IMR-90 (cell line): ENCODE data around the gene RAI1. TPM values are rescaled to one million over a fixed set of nuclear protein-coding genes. Genes with fewer than 3 reads are reported as not detected.

Source experiments
- ATAC-seq: fragments of 200-7000 bp; cut with Tn5 transposase; 2 replicates; pipeline ENCODE4 v1.9.1; 2020; ENCODE audit warnings: low read depth, mild to moderate bottlenecking, moderate library complexity
- BruUV-seq: library from RNA; stranded (reverse); fragments of 400-500 nt; replicated peaks from 2 replicates; lab custom pipeline; 2021; lab: Mats Ljungman, UMichigan
- CTCF ChIA-PET: fragments of 300-600 bp; formaldehyde crosslinking; extraction: SDS; loops from one replicate; lab custom pipeline; 2021; ENCODE audit warnings: antibody characterized with exemption; lab: Yijun Ruan, JAX
- POLR2A ChIA-PET: fragments of 300-600 bp; sonication (Branson Sonifier 250); formaldehyde crosslinking; loops from one replicate; lab custom pipeline; 2022; ENCODE audit warnings: antibody characterized with exemption; ENCODE audit not compliant: unreplicated experiment; lab: Charles Lee
- DNase-seq: peaks from one replicate; pipeline ENCODE4 v3.0.0; 2013
- H2AFZ ChIP-seq: replicated peaks from 2 replicates; pipeline ENCODE3; 2013; ENCODE audit warnings: low read length, mild to moderate bottlenecking; ENCODE audit not compliant: poor library complexity
- H2AK5ac ChIP-seq: 2 replicates; pipeline ENCODE4 v1.6.1; 2013; ENCODE audit warnings: low read depth, low read length, inconsistent platforms
- H2AK9ac ChIP-seq: replicated peaks from 2 replicates; pipeline ENCODE3; 2013; ENCODE audit warnings: mild to moderate bottlenecking, low read depth, low read length, moderate library complexity; ENCODE audit not compliant: poor library complexity
- H2BK120ac ChIP-seq: 2 replicates; pipeline ENCODE4 v1.6.1; 2013; ENCODE audit warnings: low read depth, low read length, inconsistent platforms
- H2BK15ac ChIP-seq: 3 replicates; pipeline ENCODE4 v1.6.1; 2013; ENCODE audit warnings: low read depth, low read length, inconsistent platforms
- H2BK20ac ChIP-seq: 2 replicates; pipeline ENCODE4 v1.6.1; 2013; ENCODE audit warnings: low read depth, mild to moderate bottlenecking, inconsistent platforms, low read length, moderate library complexity
- H2BK5ac ChIP-seq: 2 replicates; pipeline ENCODE4 v1.6.1; 2013; ENCODE audit warnings: mild to moderate bottlenecking, low read depth, low read length, inconsistent platforms; ENCODE audit not compliant: poor library complexity, severe bottlenecking
- H3K14ac ChIP-seq: replicated peaks from 2 replicates; pipeline ENCODE4 v1.6.1; 2013; ENCODE audit warnings: low read depth, low read length, inconsistent platforms
- H3K18ac ChIP-seq: 2 replicates; pipeline ENCODE4 v1.6.1; 2013; ENCODE audit warnings: low read depth, low read length, control low read depth
- H3K23ac ChIP-seq: 2 replicates; pipeline ENCODE4 v1.6.1; 2013; ENCODE audit warnings: low read depth, low read length, inconsistent platforms
- H3K27ac ChIP-seq: 2 replicates; pipeline ENCODE4 v1.5.1; 2013; ENCODE audit warnings: mild to moderate bottlenecking, control low read depth, low read length; ENCODE audit not compliant: insufficient read depth
- H3K27me3 ChIP-seq: 2 replicates; pipeline ENCODE4 v1.6.1; 2013; ENCODE audit warnings: low read length; ENCODE audit not compliant: control insufficient read depth, insufficient read depth
- H3K36me3 ChIP-seq: 2 replicates; pipeline ENCODE4 v1.6.1; 2013; ENCODE audit warnings: low read length, mixed read lengths; ENCODE audit not compliant: control insufficient read depth, insufficient read depth
- H3K4ac ChIP-seq: 2 replicates; pipeline ENCODE4 v1.6.1; 2013; ENCODE audit warnings: low read depth, low read length, inconsistent platforms
- H3K4me1 ChIP-seq: 2 replicates; pipeline ENCODE4 v1.6.1; 2013; ENCODE audit warnings: low read length, mixed read lengths; ENCODE audit not compliant: control insufficient read depth, insufficient read depth
- H3K4me2 ChIP-seq: 2 replicates; pipeline ENCODE4 v1.6.1; 2013; ENCODE audit warnings: low read depth, mild to moderate bottlenecking, control low read depth, low read length, moderate library complexity
- H3K4me3 ChIP-seq: 2 replicates; pipeline ENCODE4 v1.5.1; 2013; ENCODE audit warnings: low read depth, mild to moderate bottlenecking, control low read depth, low read length, moderate library complexity; ENCODE audit not compliant: insufficient read depth
- H3K56ac ChIP-seq: 2 replicates; pipeline ENCODE4 v1.6.1; 2013; ENCODE audit warnings: low read length, inconsistent platforms; ENCODE audit not compliant: insufficient read depth; ENCODE audit errors: extremely low read depth
- H3K79me1 ChIP-seq, 2 experiments: 2 replicates each; pipeline ENCODE4 v1.6.1; 2013; ENCODE audit warnings: low read length in 2 of 2, inconsistent platforms in 1 of 2, low read depth in 1 of 2
- H3K9ac ChIP-seq: 2 replicates; pipeline ENCODE4 v1.6.1; 2013; ENCODE audit warnings: low read depth, low read length, control low read depth
- H3K9me1 ChIP-seq: 2 replicates; pipeline ENCODE4 v1.6.1; 2013; ENCODE audit warnings: low read length, inconsistent platforms; ENCODE audit not compliant: insufficient read depth
- H3K9me3 ChIP-seq: 2 replicates; pipeline ENCODE4 v1.6.1; 2013; ENCODE audit warnings: low read length; ENCODE audit not compliant: control insufficient read depth, insufficient read depth
- H4K20me1 ChIP-seq: 2 replicates; pipeline ENCODE4 v1.6.1; 2013; ENCODE audit warnings: low read length, inconsistent platforms; ENCODE audit not compliant: insufficient read depth
- H4K5ac ChIP-seq: 2 replicates; pipeline ENCODE4 v1.6.1; 2013; ENCODE audit warnings: mild to moderate bottlenecking, low read depth, low read length, control low read depth
- H4K8ac ChIP-seq, 2 experiments: 2 replicates each; pipeline ENCODE4 v1.6.1; 2013; ENCODE audit warnings: low read depth in 2 of 2, low read length in 2 of 2, control low read depth in 1 of 2, inconsistent platforms in 1 of 2
- H4K91ac ChIP-seq: 2 replicates; pipeline ENCODE4 v1.6.1; 2013; ENCODE audit warnings: low read depth, low read length, inconsistent platforms; ENCODE audit not compliant: insufficient read depth
- BHLHE40 ChIP-seq: fragments of 150-350 bp; IDR thresholded peaks from 2 replicates; pipeline ENCODE4 v1.6.1; 2016; ENCODE audit warnings: mild to moderate bottlenecking, low read depth, low read length
- CEBPB ChIP-seq: IDR thresholded peaks from 2 replicates; pipeline ENCODE4 v1.6.1; 2012; ENCODE audit warnings: low read depth, low read length, improper control_type of control experiment
- CHD1 ChIP-seq: IDR thresholded peaks from 2 replicates; pipeline ENCODE4 v1.6.1; 2012; ENCODE audit warnings: low read depth, low read length, improper control_type of control experiment
- FOS ChIP-seq: fragments of 150-350 bp; IDR thresholded peaks from 2 replicates; pipeline ENCODE4 v1.6.1; 2016; ENCODE audit warnings: low read depth, low read length
- MAFK ChIP-seq: IDR thresholded peaks from 2 replicates; pipeline ENCODE4 v1.6.1; 2012; ENCODE audit warnings: low read depth, low read length, improper control_type of control experiment
- MXI1 ChIP-seq: IDR thresholded peaks from 2 replicates; pipeline ENCODE4 v1.6.1; 2012; ENCODE audit warnings: low read depth, mild to moderate bottlenecking, low read length, moderate library complexity, borderline replicate concordance
- NFE2L2 ChIP-seq: fragments of 150-350 bp; IDR thresholded peaks from 2 replicates; pipeline ENCODE4 v1.6.1; 2016; ENCODE audit warnings: low read depth, mild to moderate bottlenecking, low read length
- POLR2A ChIP-seq: IDR thresholded peaks from 2 replicates; pipeline ENCODE4 v1.6.1; 2012; ENCODE audit warnings: mild to moderate bottlenecking, low read depth, low read length
- RCOR1 ChIP-seq: IDR thresholded peaks from 2 replicates; pipeline ENCODE4 v1.6.1; 2012; ENCODE audit warnings: mild to moderate bottlenecking, low read length, improper control_type of control experiment; ENCODE audit not compliant: insufficient replicate concordance
- RFX5 ChIP-seq: IDR thresholded peaks from 2 replicates; pipeline ENCODE4 v1.8.0; 2012; ENCODE audit warnings: low read depth, mild to moderate bottlenecking, low read length, moderate library complexity
- SMC3 ChIP-seq: fragments of 150-350 bp; IDR thresholded peaks from 2 replicates; pipeline ENCODE4 v1.6.1; 2016; ENCODE audit warnings: low read depth, mild to moderate bottlenecking, antibody characterized with exemption, low read length, moderate library complexity
- WGBS, 2 experiments: methylation state at CpG; one replicate each; pipeline versions ENCODE4 v1.1.5 to v1.1.7; 2013; ENCODE audit warnings: missing lambda C conversion rate in 2 of 2; ENCODE audit not compliant: insufficient read length in 1 of 2; ENCODE audit errors: extremely low coverage in 2 of 2; 5-methylcytosine and 5-hydroxymethylcytosine counted together
- dilution Hi-C: fragments of 300-500 bp; cut with HindIII; formaldehyde crosslinking; loops from one replicate; pipeline ENCODE4 v1.14.3; 2018; ENCODE audit warnings: low sequenced_read_pairs; ENCODE audit not compliant: unreplicated experiment
- in situ Hi-C: fragments of 300-500 bp; cut with MboI; formaldehyde crosslinking; loops from 3 replicates; pipeline ENCODE4 v1.14.3; 2019; ENCODE audit warnings: low sequenced_read_pairs, inconsistent platforms, mixed read lengths
- intact Hi-C: fragments of 100-400 bp; cut with micrococcal nuclease; formaldehyde crosslinking; loops from 2 replicates; pipeline ENCODE4 v1.10.0; 2022
- polyA plus RNA-seq, 3 experiments: library from polyadenylated mRNA; depleted of rRNA; stranded (reverse); fragments of >200 nt; gene quantifications; 2 replicates each; pipeline ENCODE4 v1.2.3, GENCODE V29; 2012; ENCODE audit warnings: low replicate concordance in 1 of 3
- total RNA-seq: library from RNA; depleted of rRNA; stranded (reverse); fragments of >200 nt; gene quantifications from 2 replicates; pipeline ENCODE4 v1.2.3, GENCODE V29; 2012
- TF ChIP-seq, protein P1 (sequence below): fragments of 150-350 bp; IDR thresholded peaks from 2 replicates; pipeline ENCODE4 v1.6.1; 2017; ENCODE audit warnings: mild to moderate bottlenecking, antibody characterized with exemption, low read length, low read depth
- TF ChIP-seq, protein P2 (sequence below): fragments of 150-350 bp; IDR thresholded peaks from 2 replicates; pipeline ENCODE4 v1.6.1; 2016; ENCODE audit warnings: low read depth, mild to moderate bottlenecking, low read length, moderate library complexity, borderline replicate concordance
- TF ChIP-seq, protein P3 (sequence below): conservative IDR thresholded peaks from 2 replicates; pipeline ENCODE4 v1.5.1; 2012; ENCODE audit warnings: mild to moderate bottlenecking, low read depth, low read length, improper control_type of control experiment

The RAI1 gene
- total and polyA plus RNA-seq, 2 of the 4 experiments (the other 2 are of a cell fraction), result 1.8 to 10.5 TPM

DNA sequence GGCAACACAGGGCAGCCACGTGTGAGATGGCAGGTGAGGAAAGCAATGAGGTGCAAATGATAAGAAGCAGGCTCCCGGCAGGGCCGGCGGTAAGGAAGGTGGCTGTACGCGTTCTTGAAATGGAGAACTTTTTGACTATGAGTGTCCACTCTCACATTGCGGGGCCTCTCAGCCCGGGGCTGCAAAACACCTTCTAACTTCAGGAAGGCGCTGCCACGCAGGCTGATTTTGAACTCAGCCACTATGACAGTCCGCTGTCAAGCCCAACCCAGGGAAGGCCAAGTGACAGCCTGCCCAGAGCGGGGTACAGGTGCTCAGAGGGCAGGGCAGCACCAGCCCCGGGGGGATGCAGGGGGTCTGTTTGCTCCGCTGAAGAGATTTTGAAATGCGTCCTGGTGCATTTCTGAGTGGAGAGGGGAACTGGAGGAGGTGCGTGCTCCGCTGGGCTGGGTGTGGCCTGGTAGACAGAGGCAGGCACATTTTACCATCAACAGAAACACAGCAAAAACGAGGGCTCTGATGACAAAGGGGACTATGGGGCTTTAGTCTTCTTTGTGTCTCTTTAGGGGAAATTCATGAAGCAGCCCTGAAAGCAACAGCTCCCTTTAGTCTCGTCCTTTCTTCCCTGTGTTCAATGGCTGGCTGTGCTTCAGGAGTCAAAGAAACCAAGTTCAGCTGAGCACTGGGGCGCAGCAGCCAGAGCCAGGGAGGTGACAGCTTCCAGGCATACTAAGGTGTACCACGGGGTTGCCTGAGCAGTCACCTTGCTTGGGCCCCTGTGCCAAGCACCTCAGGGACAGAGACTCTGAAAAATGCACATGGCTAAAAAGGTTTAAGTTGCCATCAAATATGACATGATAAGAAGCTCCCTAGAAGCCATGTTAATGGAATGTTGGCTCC lies 170.1 kb downstream of the RAI1 start:
- no peak overlapping the region for H2BK20ac ChIP-seq
- intact Hi-C loops (no loop called here), in situ Hi-C loops (no loop called here), dilution Hi-C loops (no loop called here)
- DNase-seq (no peak), ATAC-seq (no peak)
- no peaks in the 10 kb centered on the region for H3K79me1 ChIP-seq
- H3K27ac ChIP-seq, result no peak overlapping the region
- no peak overlapping the region for H4K5ac ChIP-seq
- no peak overlapping the region for H3K9ac ChIP-seq
- H3K4me2 ChIP-seq, result no peak overlapping the region
- no peak overlapping the region for H2BK120ac ChIP-seq
- peaks cover 10% of the 10 kb centered on the region; the same call in 1 of the 2 replicates for H3K36me3 ChIP-seq
- H3K9me3 ChIP-seq, result no peaks in the 10 kb centered on the region
- no TSS peak for BruUV-seq
- H2BK15ac ChIP-seq, result no peak overlapping the region
- no peak overlapping the region for H3K56ac ChIP-seq
- H3K23ac ChIP-seq, result no peak overlapping the region
- H2BK5ac ChIP-seq, result no peak overlapping the region
- H3K9me1 ChIP-seq, result peaks cover 10% of the 10 kb centered on the region
- 71% methylated on average over 8 of the region's 21 CpGs; no CpG with 5 or more reads in 1 of the 2 experiments for WGBS, 2 experiments
- peaks cover 14% of the 10 kb centered on the region; the same call in 1 of the 2 replicates for H3K4me1 ChIP-seq
- ChIA-PET POLR2A (no interaction called here), CTCF (no interaction called here)
- no peak overlapping the region for H2AK5ac ChIP-seq
- no peak overlapping the region for H3K4ac ChIP-seq
- TF ChIP-seq, protein P1, sequence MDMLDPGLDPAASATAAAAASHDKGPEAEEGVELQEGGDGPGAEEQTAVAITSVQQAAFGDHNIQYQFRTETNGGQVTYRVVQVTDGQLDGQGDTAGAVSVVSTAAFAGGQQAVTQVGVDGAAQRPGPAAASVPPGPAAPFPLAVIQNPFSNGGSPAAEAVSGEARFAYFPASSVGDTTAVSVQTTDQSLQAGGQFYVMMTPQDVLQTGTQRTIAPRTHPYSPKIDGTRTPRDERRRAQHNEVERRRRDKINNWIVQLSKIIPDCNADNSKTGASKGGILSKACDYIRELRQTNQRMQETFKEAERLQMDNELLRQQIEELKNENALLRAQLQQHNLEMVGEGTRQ, result no peak
- TF ChIP-seq MXI1 (no peak), FOS (no peak), POLR2A (no peak), MAFK (no peak), CHD1 (no peak), RCOR1 (no peak), RFX5 (no peak), BHLHE40 (no peak), SMC3 (no peak), CEBPB (no peak), NFE2L2 (no peak)
- TF ChIP-seq, protein P2, sequence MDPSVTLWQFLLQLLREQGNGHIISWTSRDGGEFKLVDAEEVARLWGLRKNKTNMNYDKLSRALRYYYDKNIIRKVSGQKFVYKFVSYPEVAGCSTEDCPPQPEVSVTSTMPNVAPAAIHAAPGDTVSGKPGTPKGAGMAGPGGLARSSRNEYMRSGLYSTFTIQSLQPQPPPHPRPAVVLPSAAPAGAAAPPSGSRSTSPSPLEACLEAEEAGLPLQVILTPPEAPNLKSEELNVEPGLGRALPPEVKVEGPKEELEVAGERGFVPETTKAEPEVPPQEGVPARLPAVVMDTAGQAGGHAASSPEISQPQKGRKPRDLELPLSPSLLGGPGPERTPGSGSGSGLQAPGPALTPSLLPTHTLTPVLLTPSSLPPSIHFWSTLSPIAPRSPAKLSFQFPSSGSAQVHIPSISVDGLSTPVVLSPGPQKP, result no peak
- TF ChIP-seq, protein P3, sequence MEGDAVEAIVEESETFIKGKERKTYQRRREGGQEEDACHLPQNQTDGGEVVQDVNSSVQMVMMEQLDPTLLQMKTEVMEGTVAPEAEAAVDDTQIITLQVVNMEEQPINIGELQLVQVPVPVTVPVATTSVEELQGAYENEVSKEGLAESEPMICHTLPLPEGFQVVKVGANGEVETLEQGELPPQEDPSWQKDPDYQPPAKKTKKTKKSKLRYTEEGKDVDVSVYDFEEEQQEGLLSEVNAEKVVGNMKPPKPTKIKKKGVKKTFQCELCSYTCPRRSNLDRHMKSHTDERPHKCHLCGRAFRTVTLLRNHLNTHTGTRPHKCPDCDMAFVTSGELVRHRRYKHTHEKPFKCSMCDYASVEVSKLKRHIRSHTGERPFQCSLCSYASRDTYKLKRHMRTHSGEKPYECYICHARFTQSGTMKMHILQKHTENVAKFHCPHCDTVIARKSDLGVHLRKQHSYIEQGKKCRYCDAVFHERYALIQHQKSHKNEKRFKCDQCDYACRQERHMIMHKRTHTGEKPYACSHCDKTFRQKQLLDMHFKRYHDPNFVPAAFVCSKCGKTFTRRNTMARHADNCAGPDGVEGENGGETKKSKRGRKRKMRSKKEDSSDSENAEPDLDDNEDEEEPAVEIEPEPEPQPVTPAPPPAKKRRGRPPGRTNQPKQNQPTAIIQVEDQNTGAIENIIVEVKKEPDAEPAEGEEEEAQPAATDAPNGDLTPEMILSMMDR, result no peak
- H4K20me1 ChIP-seq, result no peaks in the 10 kb centered on the region
- H3K18ac ChIP-seq, result no peak overlapping the region
- H4K91ac ChIP-seq, result no peak overlapping the region
- no peaks in the 10 kb centered on the region for H3K27me3 ChIP-seq
- H3K14ac ChIP-seq, result no peak overlapping the region
- H2AFZ ChIP-seq, result no peak overlapping the region
- H4K8ac ChIP-seq, result no peak overlapping the region
- H2AK9ac ChIP-seq, result peak overlapping the region; percentile 7
- no peak overlapping the region for H3K4me3 ChIP-seq
